Measurements from ENCODE around the gene BLTP3A.
"Not testable (repeated sequence)": the region's sequence is repeated elsewhere in the genome, so short reads cannot be mapped to it uniquely, and the experiment has no call there.

Gene BLTP3A

GRCh38 chr6:34773916-34774315, 18.0 kb upstream of the BLTP3A start:
- H3K4me3 ChIP-seq (ENCODE audit: low read depth, low read length): no peak overlapping the region
- TF ChIP-seq CTCF (IDR thresholded peaks at IDR 0.05; ENCODE audit: low read depth, low read length): no peak

DNA sequence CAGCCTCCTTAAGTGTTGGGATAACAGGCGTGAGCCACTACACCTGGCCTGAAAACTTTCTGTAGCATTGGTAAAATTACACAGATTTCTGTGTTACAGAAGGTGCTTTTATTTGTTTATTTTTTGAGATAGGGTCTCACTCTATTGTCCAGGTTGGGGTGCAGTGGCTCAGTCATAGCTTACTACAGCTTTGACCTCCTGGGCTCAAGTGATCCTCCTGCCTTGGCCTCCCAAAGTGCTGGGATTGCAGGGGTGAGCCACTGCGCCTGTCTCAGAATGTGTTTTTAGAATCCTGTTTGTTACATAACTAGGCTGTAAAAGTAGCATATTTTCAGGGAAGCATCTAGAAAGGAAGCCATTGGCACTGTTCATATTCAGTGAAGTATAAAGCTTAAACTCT, 16.9 kb upstream of the BLTP3A start:
- no peak overlapping the region for H3K4me3 ChIP-seq (ENCODE audit: low read depth, low read length)
- no peak for TF ChIP-seq CTCF (IDR thresholded peaks at IDR 0.05; ENCODE audit: low read depth, low read length)

DNA sequence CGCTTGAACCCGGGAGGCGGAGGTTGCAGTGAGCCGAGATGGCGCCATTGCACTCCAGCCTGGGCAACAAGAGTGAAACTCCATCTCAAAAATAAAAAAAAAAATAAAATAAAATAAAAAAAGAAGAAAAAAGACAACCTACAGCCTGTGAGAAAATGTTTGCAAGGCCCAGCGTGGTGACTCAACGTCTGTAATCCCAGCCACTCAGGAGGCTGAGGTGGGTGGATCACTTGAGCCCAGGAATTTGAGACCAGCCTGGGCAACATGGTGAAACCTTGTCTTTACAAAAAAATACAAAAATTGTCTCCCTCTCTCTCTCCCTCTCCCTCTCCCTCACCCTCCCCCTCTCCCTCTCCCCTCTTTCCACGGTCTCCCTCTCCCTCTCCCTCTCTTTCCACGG, 6.5 kb upstream of the BLTP3A start:
- not testable (repeated sequence) for H3K4me3 ChIP-seq (ENCODE audit: low read depth, low read length)

DNA sequence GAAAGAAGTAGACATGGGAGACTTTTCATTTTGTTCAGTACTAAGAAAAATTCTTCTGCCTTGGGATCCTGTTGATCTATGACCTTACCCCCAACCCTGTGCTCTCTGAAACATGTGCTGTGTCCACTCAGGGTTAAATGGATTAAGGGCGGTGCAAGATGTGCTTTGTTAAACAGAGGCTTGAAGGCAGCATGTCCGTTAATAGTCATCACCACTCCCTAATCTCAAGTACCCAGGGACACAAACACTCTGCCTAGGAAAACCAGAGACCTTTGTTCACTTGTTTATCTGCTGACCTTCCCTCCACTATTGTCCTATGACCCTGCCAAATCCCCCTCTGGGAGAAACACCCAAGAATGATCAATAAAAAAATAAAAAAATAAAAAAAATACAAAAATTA, 4.7 kb upstream of the BLTP3A start:
- H3K4me3 ChIP-seq (ENCODE audit: low read depth, low read length): not testable (repeated sequence)

- H3K4me3 ChIP-seq (ENCODE audit: low read depth, low read length): no peak overlapping the region
- no peak for TF ChIP-seq CTCF (IDR thresholded peaks at IDR 0.05; ENCODE audit: low read depth, low read length)
These were observed 3.8 kb upstream of the BLTP3A start for GRCh38 chr6:34788111-34788510.

DNA sequence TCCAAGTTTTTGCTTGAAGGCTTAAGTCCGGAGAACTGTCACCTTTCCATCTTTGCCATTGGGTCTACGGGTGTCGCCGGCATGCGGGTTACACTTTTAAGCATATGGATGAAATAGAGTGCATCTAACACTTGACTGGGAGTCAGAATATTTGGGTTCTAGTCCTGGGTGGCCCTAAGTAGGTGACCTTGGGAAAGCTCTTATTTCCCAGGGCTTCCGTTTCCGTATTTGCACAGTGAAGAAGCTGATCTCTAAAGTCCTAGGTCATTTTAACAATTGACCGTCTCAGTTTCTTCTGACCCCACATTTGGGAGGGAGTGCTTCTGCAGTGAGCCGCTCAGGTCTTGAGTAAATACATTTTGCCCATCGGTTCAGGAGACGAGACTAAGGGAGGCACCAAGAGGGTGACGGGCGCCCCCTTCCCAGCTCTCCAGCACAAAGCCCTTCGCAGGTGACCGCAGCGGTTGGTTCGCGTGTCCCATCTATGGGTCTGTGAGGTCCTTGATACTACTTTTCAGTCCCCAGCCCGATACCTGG, 651 bp upstream of the BLTP3A start:
- H3K4me3 ChIP-seq (ENCODE audit: low read depth, low read length): peak overlapping the region; percentile 84
- TF ChIP-seq CTCF (IDR thresholded peaks at IDR 0.05; ENCODE audit: low read depth, low read length): no peak

GRCh38 chr6:34792605-34793500, 970 bp downstream of the BLTP3A start:
- H3K4me3 ChIP-seq (ENCODE audit: low read depth, low read length): peak overlapping the region; percentile 84
- TF ChIP-seq CTCF (IDR thresholded peaks at IDR 0.05; ENCODE audit: low read depth, low read length): no peak

GRCh38 chr6:34793877-34794276, 2.0 kb downstream of the BLTP3A start:
- no peak for TF ChIP-seq CTCF (IDR thresholded peaks at IDR 0.05; ENCODE audit: low read depth, low read length)
- no peak overlapping the region for H3K4me3 ChIP-seq (ENCODE audit: low read depth, low read length)

Measured in WI38 (cell line).